ENCODE data around the gene IPPK.

DNA sequence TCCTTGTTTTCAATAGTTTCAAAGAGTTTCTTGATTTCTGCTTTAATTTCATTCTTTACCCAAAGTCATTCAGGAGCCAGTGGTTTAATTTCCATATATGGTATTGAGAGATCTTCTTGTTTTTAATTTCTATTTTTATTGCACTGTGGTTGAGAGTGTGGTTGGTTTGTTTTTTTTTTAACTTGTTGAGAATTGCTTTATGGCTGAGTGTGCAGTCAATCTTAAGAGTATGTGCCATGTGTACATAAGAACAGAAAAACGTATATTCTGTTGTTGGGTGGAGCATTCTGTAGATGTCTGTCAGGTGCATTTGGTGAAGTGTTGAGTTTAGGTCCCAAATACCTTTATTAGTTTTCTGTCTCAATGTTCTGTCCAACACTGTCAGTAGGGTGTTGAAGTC, 26.7 kb upstream of the IPPK start:
- TF ChIP-seq TARDBP (IDR thresholded peaks at IDR 0.05): no peak
- TF ChIP-seq SP1 (IDR thresholded peaks at IDR 0.05): no peak
- TF ChIP-seq ELF4 (IDR thresholded peaks at IDR 0.05): no peak
- no peak for TF ChIP-seq FOXK2 (IDR thresholded peaks at IDR 0.05)
- no peak for TF ChIP-seq FOXM1 (IDR thresholded peaks at IDR 0.05; ENCODE audit: borderline replicate concordance)
- TF ChIP-seq L3MBTL2 (conservative IDR thresholded peaks at IDR 0.05): no peak
- no peak for TF ChIP-seq SUZ12 (IDR thresholded peaks at IDR 0.05)
- TF ChIP-seq ARNT (IDR thresholded peaks at IDR 0.05): no peak
- no peak for TF ChIP-seq NFRKB (IDR thresholded peaks at IDR 0.05)

All from HEK293T (cell line).